PC-3 (cell line): ENCODE results near the gene SPATA1. TPM values are rescaled to one million over a fixed set of nuclear protein-coding genes. Genes with fewer than 3 reads are reported as not detected.

Experiments
- ATAC-seq: fragments of 200-7000 bp; cut with Tn5 transposase; 2 replicates; pipeline ENCODE4 v1.9.1; 2020; ENCODE audit warnings: mild to moderate bottlenecking, moderate library complexity
- BruUV-seq: library from RNA; stranded (reverse); fragments of 400-500 nt; replicated peaks from 2 replicates; lab custom pipeline; 2021; lab: Mats Ljungman, UMichigan
- CTCF ChIA-PET: fragments of 300-600 bp; sonication (Branson Sonifier 250); formaldehyde crosslinking; loops from one replicate; lab custom pipeline; 2022; ENCODE audit warnings: antibody characterized with exemption; lab: Charles Lee
- POLR2A ChIA-PET: fragments of 300-600 bp; sonication (Branson Sonifier 250); formaldehyde crosslinking; loops from one replicate; lab custom pipeline; 2022; ENCODE audit warnings: antibody characterized with exemption; ENCODE audit not compliant: unreplicated experiment; lab: Charles Lee
- DNase-seq: peaks from one replicate; pipeline ENCODE4 v3.0.0-alpha.2; 2015
- H2AFZ ChIP-seq: fragments of 300-600 bp; sonication (generic); 2 replicates; pipeline ENCODE4 v1.6.0; 2016; ENCODE audit warnings: antibody characterized with exemption, low read length
- H3F3A ChIP-seq: fragments of 300-600 bp; sonication (generic); one replicate; pipeline ENCODE4 v1.6.0; 2017; ENCODE audit warnings: antibody characterized with exemption, low read length, control low read depth, mild to moderate bottlenecking; ENCODE audit not compliant: unreplicated experiment
- H3K27ac ChIP-seq: fragments of 300-600 bp; sonication (generic); 2 replicates; pipeline ENCODE4 v1.5.1; 2016; ENCODE audit warnings: mild to moderate bottlenecking, low read length
- H3K27me3 ChIP-seq: fragments of 300-600 bp; sonication (generic); 2 replicates; pipeline ENCODE4 v1.6.1; 2016; ENCODE audit warnings: low read length, mixed read lengths
- H3K36me3 ChIP-seq: fragments of 300-600 bp; sonication (generic); 2 replicates; pipeline ENCODE4 v1.6.1; 2016; ENCODE audit warnings: low read depth, mixed run types, low read length, mixed read lengths
- H3K4me1 ChIP-seq: fragments of 300-600 bp; sonication (generic); 2 replicates; pipeline ENCODE4 v1.5.1; 2016; ENCODE audit warnings: low read length; ENCODE audit not compliant: insufficient read depth
- H3K4me2 ChIP-seq: fragments of 300-600 bp; sonication (generic); 2 replicates; pipeline ENCODE4 v1.6.0; 2016; ENCODE audit warnings: low read length
- H3K4me3 ChIP-seq: fragments of 300-600 bp; sonication (generic); 2 replicates; pipeline ENCODE4 v1.5.1; 2016; ENCODE audit warnings: mild to moderate bottlenecking, low read length, mixed read lengths
- H3K79me2 ChIP-seq: fragments of 300-600 bp; sonication (generic); 2 replicates; pipeline ENCODE4 v1.6.1; 2017; ENCODE audit warnings: low read length, mixed read lengths
- H3K9ac ChIP-seq: fragments of 300-600 bp; sonication (generic); 2 replicates; pipeline ENCODE4 v1.6.0; 2016; ENCODE audit warnings: mild to moderate bottlenecking, low read length
- H3K9me2 ChIP-seq: fragments of 300-600 bp; sonication (generic); replicated peaks from 2 replicates; pipeline ENCODE4 v1.6.1; 2016; ENCODE audit warnings: mixed run types, low read length, mixed read lengths
- H3K9me3 ChIP-seq: fragments of 300-600 bp; sonication (generic); 2 replicates; pipeline ENCODE4 v1.6.1; 2016; ENCODE audit warnings: low read length, mixed read lengths
- H4K20me1 ChIP-seq: fragments of 300-600 bp; sonication (generic); 2 replicates; pipeline ENCODE4 v1.6.1; 2016; ENCODE audit warnings: low read length, mixed read lengths
- EZH2 ChIP-seq: fragments of 300-600 bp; sonication (generic); IDR thresholded peaks from one replicate; pipeline ENCODE4 v1.6.1; 2017; ENCODE audit warnings: antibody characterized with exemption, mild to moderate bottlenecking, low read length; ENCODE audit not compliant: unreplicated experiment
- EZH2phosphoT487 ChIP-seq: fragments of 300-600 bp; sonication (generic); IDR thresholded peaks from 2 replicates; pipeline ENCODE4 v1.6.1; 2018; ENCODE audit warnings: mild to moderate bottlenecking, antibody characterized with exemption, low read length, borderline replicate concordance
- intact Hi-C: fragments of 100-400 bp; cut with micrococcal nuclease; formaldehyde crosslinking; loops from 2 replicates; pipeline ENCODE4 v1.9.0; 2023
- total RNA-seq: library from RNA; depleted of rRNA; stranded (reverse); fragments of >200 nt; gene quantifications from 2 replicates; pipeline ENCODE4 v1.2.3, GENCODE V29; 2014
- TF ChIP-seq, protein P1 (sequence below): fragments of 300-600 bp; sonication (generic); conservative IDR thresholded peaks from 2 replicates; pipeline ENCODE4 v1.5.1; 2017; ENCODE audit warnings: antibody characterized with exemption, low read depth, mild to moderate bottlenecking, low read length

The SPATA1 gene
- total RNA-seq, 1 experiment from 2014 or later = 2.9 TPM

DNA sequence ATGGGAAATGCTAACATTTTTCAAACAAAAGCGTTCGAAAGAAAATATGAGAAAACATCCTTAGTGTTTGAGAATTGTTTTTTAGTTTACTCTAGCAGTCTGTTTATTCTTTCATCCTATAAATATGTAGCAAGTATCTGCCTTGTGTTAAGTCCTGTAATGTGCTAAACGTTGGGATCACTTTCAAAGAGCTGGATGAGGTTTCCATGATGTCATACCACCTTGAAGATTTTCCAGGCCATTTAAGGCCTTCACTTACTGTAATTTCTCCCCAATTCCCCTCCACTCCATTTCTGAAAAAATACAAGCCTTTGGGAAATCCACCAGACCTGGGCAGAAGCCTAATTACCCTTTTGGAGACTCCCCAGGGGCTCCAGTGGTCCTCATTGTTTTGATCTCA is 92.2 kb downstream of the SPATA1 start:
- CTCF ChIA-PET = no interaction called here
- POLR2A ChIA-PET = no interaction called here
- Histone ChIP-seq H3K36me3 (0 out of 2 replicates have a peak, but pooled peaks cover 3% of the 10 kb centered on the region), H3K9me3 (no peaks in the 10 kb centered on the region), H4K20me1 (no peaks in the 10 kb centered on the region), H3F3A (peaks cover 13% of the 10 kb centered on the region), H3K79me2 (no peaks in the 10 kb centered on the region), H3K4me1 (peaks cover 34% of the 10 kb centered on the region), H3K4me3 (peak overlapping the region; percentile 47; the same call in 1 of the 2 replicates), H3K27ac (peak overlapping the region; percentile 97), H3K4me2 (peak overlapping the region; percentile 84), H3K9me2 (no peaks in the 10 kb centered on the region), H2AFZ (peak overlapping the region; percentile 71), H3K27me3 (no peaks in the 10 kb centered on the region), H3K9ac (peak overlapping the region; percentile 71)
- TF ChIP-seq, protein P1, sequence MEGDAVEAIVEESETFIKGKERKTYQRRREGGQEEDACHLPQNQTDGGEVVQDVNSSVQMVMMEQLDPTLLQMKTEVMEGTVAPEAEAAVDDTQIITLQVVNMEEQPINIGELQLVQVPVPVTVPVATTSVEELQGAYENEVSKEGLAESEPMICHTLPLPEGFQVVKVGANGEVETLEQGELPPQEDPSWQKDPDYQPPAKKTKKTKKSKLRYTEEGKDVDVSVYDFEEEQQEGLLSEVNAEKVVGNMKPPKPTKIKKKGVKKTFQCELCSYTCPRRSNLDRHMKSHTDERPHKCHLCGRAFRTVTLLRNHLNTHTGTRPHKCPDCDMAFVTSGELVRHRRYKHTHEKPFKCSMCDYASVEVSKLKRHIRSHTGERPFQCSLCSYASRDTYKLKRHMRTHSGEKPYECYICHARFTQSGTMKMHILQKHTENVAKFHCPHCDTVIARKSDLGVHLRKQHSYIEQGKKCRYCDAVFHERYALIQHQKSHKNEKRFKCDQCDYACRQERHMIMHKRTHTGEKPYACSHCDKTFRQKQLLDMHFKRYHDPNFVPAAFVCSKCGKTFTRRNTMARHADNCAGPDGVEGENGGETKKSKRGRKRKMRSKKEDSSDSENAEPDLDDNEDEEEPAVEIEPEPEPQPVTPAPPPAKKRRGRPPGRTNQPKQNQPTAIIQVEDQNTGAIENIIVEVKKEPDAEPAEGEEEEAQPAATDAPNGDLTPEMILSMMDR = no peak
- no peak for TF ChIP-seq EZH2
- no peak for TF ChIP-seq EZH2phosphoT487
- DNase-seq (no peak), ATAC-seq (no peak)
- no TSS peak for BruUV-seq
- intact Hi-C loops = loop anchor here (2.0 kb wide), 2 partner anchors 24 to 92 kb away; partner anchors contain the start of genes CTBS, GNG5 and SPATA1

DNA sequence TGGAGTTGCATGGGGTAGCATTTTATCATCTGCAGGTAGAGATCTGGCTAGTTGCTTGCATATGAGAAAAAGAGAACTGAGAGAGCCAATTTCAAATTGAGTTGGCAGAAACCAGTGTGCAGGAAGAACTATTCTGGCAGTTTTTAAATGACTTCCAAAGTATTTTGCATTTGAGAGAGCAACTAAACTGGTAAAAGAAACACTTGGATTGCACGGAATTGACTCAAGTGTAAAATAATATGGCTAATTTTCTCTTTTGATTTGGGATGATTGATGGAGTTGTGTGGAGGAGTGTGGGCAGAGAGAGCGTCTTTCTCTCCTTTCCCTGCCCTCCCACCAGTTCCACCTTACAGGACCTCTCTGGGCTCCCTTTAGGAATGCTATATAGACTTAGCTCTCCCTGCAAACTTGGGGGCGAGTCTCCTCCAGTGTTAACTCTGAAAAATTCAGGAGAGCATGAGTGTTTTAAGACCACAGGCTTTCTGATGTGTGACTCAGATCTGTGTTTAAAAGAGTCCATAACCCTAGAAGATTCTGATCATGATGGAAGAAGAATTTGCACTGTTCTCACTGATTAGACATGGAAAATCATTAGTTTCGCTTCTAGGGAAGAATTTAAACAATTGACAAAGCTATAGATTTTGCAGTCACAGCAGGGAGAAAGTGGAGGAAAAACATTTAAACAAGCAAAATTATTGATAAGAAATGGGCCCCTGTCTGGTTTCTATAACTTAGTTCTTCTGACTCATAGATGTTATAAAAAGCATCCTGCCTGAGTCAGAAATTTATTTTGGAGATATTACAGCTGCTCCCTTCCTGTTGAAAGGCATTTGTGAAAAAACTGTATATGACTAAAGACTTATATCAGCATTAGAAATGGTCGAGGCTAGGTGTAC is 92.9 kb downstream of the SPATA1 start:
- CTCF ChIA-PET = no interaction called here

More for the DNA sequence above, 92.9 kb downstream of the SPATA1 start:
- peak; percentile 92 for DNase-seq
- no peaks in the 10 kb centered on the region for H3K79me2 ChIP-seq
- peaks cover 37% of the 10 kb centered on the region for H3K4me1 ChIP-seq
- peak overlapping the region; percentile 84 for H3K4me2 ChIP-seq
- ATAC-seq = peak; percentile 64
- no peaks in the 10 kb centered on the region for H4K20me1 ChIP-seq
- POLR2A ChIA-PET = interaction anchor here (0.6 kb wide), 1 partner anchor 177 kb away, joined by 3 read pairs; no protein-coding TSS in a partner anchor
- H3F3A ChIP-seq = peaks cover 15% of the 10 kb centered on the region
- TF ChIP-seq, protein P1 = no peak
- TF ChIP-seq EZH2phosphoT487 (no peak), EZH2 (no peak)
- H2AFZ ChIP-seq = peak overlapping the region; percentile 71
- intact Hi-C loops = loop anchor here (2.0 kb wide), 2 partner anchors 24 to 92 kb away; partner anchors contain the start of genes CTBS, GNG5 and SPATA1
- H3K36me3 ChIP-seq = no peaks in the 10 kb centered on the region
- no peaks in the 10 kb centered on the region for H3K9me3 ChIP-seq
- H3K9me2 ChIP-seq = no peaks in the 10 kb centered on the region
- BruUV-seq = no TSS peak
- H3K27me3 ChIP-seq = no peaks in the 10 kb centered on the region
- H3K27ac ChIP-seq = peak overlapping the region; percentile 97
- peak overlapping the region; percentile 71 for H3K9ac ChIP-seq
- peak overlapping the region; percentile 47 for H3K4me3 ChIP-seq
